PFSK-1 (cell line): ENCODE measurements around the gene UBE2E3.

Experiments
- FOXP2 ChIP-seq: optimal IDR thresholded peaks from 2 replicates; pipeline ENCODE3; 2011; ENCODE audit warnings: borderline replicate concordance, control low read depth, inconsistent platforms; ENCODE audit not compliant: insufficient read depth; ENCODE audit errors: extremely low read length, extremely low read depth
- POLR2AphosphoS5 ChIP-seq: IDR thresholded peaks from 2 replicates; pipeline ENCODE4 v1.6.1; 2012; ENCODE audit warnings: low read depth, mild to moderate bottlenecking, control low read depth, low read length, moderate library complexity
- SIN3A ChIP-seq: IDR thresholded peaks from 2 replicates; pipeline ENCODE4 v1.6.1; 2012; ENCODE audit warnings: mild to moderate bottlenecking, low read length, moderate library complexity, borderline replicate concordance; ENCODE audit not compliant: insufficient read depth
- TAF1 ChIP-seq: IDR thresholded peaks from 2 replicates; pipeline ENCODE4 v1.6.1; 2012; ENCODE audit warnings: low read length, control low read depth, borderline replicate concordance; ENCODE audit not compliant: insufficient read depth
- TF ChIP-seq, protein P1 (sequence below), 2 experiments: IDR thresholded peaks; 2 replicates each; pipeline versions ENCODE4 v1.6.1 to v1.8.0; 2011 to 2012; ENCODE audit warnings: low read depth in 2 of 2, low read length in 2 of 2, control low read depth in 1 of 2, inconsistent platforms in 1 of 2, mild to moderate bottlenecking in 1 of 2, moderate library complexity in 1 of 2; ENCODE audit not compliant: insufficient read depth in 1 of 2

Gene UBE2E3

DNA sequence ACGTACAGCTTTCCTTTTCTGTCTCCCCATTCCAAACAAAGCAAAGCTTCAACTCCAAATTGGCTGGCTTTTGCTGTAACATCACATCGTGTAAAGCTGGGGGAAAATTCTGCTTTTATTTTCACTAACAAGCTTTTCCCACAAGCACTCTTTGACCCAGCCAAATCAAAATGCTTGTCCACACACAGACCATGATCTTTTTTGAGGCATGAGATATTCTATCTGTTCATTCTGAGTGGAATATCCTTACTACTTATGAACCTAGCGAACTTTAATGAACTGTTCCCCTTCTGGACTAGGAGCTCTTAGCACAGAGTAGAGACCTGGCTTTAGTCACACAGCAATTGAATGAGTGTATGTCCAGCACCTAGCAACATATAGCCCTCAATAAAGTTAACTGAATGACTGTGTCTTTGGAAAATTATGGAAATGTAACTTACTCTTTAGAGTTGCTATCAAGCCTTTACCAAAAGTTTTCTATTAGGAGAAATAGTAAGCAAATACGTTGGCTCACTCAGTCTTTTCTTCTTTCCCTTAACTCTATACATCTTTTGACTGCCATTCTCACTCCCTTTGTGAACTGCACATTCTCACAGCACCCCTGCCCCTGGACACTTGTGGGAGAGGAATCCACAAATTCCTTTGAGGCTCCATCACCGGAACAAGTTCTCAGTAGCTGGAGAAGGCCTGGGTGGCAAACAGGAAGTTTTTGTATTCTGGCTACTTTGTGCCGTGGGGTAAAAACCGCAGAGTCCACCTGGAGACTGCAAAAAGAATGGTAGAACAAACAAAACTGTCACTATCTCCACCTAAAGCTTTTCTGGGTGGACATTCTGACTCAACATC is 1.3 kb upstream of the UBE2E3 start:
- TF ChIP-seq POLR2AphosphoS5, result no peak
- no peak for TF ChIP-seq FOXP2
- TF ChIP-seq, protein P1, sequence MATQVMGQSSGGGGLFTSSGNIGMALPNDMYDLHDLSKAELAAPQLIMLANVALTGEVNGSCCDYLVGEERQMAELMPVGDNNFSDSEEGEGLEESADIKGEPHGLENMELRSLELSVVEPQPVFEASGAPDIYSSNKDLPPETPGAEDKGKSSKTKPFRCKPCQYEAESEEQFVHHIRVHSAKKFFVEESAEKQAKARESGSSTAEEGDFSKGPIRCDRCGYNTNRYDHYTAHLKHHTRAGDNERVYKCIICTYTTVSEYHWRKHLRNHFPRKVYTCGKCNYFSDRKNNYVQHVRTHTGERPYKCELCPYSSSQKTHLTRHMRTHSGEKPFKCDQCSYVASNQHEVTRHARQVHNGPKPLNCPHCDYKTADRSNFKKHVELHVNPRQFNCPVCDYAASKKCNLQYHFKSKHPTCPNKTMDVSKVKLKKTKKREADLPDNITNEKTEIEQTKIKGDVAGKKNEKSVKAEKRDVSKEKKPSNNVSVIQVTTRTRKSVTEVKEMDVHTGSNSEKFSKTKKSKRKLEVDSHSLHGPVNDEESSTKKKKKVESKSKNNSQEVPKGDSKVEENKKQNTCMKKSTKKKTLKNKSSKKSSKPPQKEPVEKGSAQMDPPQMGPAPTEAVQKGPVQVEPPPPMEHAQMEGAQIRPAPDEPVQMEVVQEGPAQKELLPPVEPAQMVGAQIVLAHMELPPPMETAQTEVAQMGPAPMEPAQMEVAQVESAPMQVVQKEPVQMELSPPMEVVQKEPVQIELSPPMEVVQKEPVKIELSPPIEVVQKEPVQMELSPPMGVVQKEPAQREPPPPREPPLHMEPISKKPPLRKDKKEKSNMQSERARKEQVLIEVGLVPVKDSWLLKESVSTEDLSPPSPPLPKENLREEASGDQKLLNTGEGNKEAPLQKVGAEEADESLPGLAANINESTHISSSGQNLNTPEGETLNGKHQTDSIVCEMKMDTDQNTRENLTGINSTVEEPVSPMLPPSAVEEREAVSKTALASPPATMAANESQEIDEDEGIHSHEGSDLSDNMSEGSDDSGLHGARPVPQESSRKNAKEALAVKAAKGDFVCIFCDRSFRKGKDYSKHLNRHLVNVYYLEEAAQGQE (IDR thresholded peaks at IDR 0.05; ENCODE audit: insufficient read depth in 1 of 2, low read depth in 2 of 2, low read length in 2 of 2), result no peak
- TF ChIP-seq TAF1, result no peak
- TF ChIP-seq SIN3A, result no peak

DNA sequence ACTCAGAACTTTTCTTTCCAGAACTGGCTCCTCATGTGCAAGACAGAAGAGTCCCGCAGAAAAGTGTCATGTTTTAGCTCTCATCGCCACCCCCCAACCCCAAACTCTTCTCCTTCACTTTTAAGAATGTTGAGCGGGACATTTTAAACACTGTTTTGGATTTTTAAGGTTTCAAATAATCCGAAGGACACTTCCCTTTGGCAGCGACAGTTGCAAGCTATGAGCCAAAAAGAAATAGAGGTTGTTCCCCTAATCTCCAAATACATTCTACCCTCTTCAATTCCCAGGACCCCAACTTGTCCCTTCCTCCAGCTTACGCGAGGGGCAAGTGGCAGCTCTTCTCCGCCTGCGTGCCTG is 678 bp upstream of the UBE2E3 start:
- TF ChIP-seq SIN3A (no peak), TAF1 (no peak), POLR2AphosphoS5 (no peak), FOXP2 (no peak)
- TF ChIP-seq, protein P1 (IDR thresholded peaks at IDR 0.05; ENCODE audit: insufficient read depth in 1 of 2, low read depth in 2 of 2, low read length in 2 of 2), result no peak

DNA sequence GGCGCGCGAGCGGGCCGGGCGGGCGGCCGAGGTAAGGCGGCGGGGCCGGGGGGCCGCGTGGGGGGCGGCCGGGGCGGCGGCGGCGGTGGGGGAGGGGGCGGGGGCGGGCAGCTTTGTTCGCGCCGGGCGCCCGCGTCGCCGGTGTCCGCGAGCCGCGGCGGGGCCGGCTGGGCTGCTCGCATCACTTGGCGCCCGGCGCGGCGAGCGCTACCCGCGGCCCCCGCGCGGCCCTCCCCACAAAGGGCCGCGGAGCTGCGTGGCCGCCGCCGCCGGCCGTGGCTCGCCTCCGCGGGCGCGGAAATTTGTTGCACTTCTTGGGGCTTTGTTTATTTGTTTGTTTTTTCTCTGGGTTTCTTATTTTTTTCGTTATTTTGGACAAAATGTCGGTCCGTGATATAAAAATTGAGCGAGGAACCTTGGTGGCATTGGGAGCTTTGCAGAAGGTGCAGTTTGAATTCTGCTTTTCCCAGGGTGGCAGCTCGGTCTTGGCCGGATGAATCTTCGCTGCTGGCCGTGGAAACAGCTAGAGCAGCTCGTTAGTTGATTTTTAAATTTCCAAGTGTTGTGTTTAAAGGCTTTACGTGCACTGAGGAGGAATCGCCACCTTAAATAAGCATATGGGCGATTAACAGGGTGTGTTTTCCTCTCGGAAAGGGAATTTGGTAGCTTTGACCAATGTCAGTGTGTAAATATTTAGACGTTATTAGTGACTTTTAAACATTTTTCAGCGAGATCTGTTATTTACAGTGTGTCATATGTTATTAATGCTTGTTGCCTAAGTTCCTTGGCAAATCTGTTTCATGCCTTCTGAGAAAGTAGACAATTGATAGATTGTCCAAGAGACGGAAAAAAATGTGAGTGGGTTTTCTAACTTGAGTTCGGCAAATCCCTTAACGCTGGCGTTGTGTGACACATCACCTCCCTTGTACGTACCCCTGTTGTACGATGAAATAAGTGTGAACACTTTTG is 822 bp downstream of the UBE2E3 start:
- TF ChIP-seq, protein P1 (IDR thresholded peaks at IDR 0.05; ENCODE audit: insufficient read depth in 1 of 2, low read depth in 2 of 2, low read length in 2 of 2), result no peak
- TF ChIP-seq TAF1 (no peak), SIN3A (no peak), FOXP2 (no peak)

DNA sequence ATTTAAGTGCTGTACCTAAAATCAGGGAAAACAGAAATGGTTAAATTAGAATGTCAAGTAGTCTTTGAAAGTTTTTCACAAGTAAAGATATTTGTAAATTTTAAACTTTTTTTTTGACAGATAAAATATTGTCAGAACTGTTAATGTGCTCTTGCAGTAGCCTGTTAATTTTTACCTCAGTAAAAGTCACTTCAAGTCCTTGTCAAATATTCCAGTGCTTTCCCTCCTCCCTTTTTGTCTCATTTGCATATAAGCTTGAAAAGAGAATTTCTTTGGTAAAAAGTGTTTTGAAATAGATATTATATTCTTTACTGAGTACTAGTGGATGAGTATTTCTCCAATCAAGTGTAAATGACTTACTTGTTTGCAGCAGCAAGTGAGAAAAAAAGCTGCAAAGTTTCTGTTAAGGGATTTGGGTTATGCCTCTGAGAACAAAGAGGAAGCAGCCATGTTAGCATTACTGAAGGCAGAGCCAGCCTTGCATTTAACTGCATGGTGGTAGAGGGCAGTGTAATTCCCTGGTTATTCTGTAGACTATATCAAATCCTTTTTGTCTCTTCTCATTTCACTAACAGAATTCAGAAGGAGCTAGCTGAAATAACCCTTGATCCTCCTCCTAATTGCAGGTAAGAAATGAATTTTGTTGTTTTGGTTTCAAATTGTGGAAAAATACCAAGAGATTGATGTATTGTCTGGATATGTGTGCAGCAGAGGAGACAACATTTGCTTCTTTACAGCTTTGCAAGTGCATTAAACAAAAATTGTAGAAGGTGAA is 3.2 kb downstream of the UBE2E3 start:
- TF ChIP-seq TAF1, result no peak

DNA sequence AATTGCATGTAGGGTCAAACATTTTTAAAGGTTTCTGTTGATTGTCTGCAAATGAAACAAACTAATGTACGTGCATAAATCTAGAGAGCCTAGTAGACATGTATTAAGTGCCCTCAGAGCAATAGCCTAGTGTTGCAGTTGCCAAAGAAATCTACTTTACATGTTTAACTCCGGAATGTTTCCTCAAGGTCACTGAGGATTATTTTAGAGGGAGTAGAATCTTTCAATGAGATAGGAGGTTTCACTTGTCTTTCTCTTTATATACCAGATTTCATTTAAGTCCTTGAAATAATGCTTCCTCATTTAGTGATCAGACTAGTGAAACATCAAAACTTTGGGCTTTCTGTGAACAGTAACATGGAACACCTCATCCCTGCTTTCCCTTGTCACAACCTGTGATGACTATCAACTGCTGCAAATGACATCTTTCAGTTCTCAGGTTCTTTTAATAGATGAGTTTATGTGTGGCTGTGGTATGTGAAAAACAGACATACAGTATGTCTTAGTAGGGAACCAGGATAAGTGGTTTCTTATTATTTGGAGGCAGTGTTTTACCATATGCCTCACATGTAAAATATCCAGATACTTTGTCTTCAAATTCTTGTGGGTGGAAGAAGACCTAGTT is 5.5 kb downstream of the UBE2E3 start:
- TF ChIP-seq FOXP2 (no peak), POLR2AphosphoS5 (no peak), SIN3A (no peak)
